GM21825 (cell line): ENCODE measurements around the gene PTGES3.
"Not testable (repeated sequence)": the region's sequence is repeated elsewhere in the genome, so short reads cannot be mapped to it uniquely, and the experiment has no call there.

Experiments used
- ATAC-seq: cut with Tn5 transposase; IDR thresholded peaks from one replicate; pipeline ENCODE4 v1.9.1; 2021; ENCODE audit warnings: mild to moderate bottlenecking, moderate library complexity; ENCODE audit not compliant: unreplicated experiment

PTGES3 gene

DNA sequence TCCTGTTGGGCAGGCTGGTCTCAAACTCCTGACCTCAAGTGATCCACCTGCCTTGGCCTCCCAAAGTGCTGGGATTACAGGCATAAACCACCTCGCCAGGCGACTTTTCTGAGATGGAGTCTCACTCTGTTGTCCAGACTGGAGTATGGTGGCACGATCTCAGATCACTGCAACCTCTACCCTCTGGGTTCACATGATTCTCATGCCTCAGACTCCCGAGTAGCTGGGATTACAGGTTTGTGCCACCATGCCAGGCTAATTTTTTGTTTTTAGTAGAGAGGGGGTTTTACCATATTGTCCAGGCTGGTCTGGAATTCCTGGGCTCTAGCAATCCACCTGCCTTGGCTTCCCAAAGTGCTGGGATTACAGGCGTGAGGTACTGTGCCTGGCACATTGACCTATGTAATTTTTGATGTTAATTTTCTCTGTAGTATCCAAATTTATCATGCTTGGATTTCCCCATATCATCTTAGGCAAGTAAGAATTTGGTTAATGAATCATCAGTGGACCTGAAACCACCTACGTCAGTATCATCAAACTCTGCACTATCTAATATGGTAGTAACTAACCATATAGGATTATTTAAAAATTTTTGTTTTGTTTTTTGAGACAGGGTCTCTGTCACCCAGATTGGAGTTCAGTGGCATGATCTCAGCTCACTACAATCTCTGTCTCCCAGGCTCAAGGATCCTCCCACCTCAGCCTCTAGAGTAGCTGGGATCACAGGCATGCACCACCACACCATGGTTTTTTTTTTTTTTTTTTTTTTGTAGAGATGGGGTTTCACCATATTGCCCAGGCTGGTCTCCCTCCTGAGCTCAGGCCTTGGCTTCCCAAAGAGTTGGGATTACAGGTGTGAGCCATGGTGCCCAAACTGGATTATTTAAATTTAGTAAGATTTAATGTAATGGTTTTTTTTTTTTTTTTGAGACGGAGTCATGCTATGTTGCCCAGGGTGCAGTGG is 30.4 kb downstream of the PTGES3 start:
- ATAC-seq = peak; percentile 42

DNA sequence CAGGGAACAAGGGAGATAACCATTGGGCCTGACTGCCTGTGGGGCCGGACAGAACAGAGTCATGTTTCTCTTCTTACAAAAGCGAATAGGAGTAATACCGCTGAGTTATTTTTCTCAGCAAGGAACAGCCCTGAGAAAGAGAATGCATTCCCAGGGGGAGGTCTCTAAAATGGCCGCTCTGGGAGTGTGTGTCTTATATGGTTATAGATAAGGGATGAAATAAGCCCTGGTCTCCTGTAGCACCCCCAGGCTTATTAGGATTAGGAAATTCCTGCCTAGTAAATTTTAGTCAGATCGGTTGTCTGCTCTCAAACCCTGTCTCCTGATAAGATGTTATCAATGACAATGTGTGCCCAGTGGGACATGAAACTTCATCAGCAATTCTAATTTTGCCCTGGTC is 34.3 kb downstream of the PTGES3 start:
- ATAC-seq = not testable (repeated sequence)

DNA sequence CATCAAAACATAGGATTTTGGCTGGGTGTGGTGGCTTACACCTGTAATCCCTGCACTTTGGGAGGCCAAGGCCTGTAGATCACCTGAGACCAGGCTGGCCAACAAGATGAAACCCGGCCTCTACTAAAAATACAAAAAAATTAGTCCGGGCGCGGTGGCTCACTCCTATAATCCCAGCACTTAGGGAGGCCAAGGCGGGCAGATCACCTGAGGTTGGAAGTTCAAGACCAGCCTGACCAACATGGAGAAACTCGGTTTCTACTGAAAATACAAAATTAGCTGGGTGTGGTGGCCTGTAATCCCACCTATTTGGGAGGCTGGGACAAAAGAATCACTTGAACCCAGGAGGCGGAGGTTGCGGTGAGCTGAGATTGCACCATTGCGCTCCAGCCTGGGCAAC is 40.1 kb downstream of the PTGES3 start:
- not testable (repeated sequence) for ATAC-seq

DNA sequence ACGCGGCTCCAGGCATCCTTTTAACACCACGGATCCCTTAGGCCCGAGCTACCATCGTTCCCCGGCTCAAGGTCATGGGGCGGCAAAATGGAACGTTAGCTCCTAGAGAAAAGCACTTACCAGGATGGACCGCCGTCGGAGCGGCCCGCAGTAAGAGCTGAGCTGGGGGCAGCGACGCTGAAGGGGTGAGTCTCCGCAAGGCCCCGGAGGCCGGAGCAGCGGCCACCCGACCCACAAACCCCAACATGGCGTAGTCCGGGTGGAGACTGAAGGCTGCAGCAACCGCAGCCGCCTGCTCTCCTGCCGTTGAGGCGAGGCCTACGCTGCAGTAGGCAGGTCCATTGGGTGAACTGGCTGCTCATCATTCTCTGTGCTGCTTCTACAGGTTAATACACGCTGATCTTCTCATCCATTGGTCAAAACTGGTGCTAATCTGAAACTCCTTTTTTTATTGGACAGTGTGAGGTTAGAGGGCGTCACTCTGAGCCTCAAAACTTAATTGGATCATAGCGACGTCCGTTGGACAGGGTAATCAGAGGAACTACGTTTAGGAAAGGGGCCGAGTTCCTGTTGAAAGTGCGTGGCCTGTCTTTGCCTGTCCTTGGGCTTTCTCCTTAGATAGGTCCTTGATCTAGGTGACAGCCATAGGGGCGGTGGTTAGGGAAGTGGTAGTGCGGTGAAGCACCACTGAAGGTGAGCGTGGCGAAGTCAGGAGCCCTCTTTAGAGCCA is 42.2 kb downstream of the PTGES3 start, which contains the start of gene ATP5F1B:
Gene ATP5F1B, minus strand, starts transcription at position 268 of the 730 bp plus-strand sequence. Its CDS starts 21 bp downstream, at position 247.
- ATAC-seq = peak; percentile 96

DNA sequence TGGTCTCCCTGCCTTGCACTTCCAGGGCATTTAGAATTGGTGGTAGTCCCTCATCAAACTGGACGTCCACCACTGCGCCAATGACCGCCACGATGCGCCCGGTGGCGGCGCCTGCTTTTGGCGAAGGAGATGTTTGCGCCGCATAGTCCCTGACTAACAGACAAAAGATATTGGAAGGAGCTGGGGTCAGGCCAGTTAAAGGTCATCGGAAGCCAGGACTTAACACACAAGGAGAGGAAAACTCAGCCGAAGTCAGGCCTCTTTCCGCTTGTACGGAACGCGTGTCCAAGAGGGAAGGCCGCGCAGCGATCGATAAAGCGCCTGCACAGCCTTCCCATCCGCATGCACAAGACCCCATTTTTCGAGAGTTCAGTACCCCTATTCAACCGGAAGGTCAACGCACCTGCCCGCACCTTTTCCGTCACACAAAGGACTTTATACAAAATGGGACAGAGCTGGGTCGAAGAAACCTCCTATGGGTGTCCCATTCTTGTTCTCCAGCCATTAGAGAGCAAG is 42.8 kb downstream of the PTGES3 start:
- ATAC-seq = no peak

DNA sequence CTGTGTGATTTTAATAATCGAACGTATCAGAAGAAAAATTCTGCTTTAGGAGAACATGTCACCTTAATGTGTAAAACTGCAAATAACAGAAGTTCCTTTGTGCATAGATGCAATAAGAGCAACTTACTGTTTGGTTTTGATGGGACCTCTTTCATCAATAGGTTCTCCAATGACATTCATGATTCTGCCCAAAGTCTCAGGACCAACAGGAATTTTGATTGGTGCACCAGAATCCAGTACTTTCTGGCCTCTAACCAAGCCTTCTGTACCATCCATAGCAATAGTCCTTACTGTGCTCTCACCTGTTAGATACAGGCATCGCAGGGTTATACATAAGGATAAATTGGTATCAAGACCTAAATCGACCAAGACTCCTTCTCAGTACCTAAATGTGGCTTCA is 43.4 kb downstream of the PTGES3 start:
- no peak for ATAC-seq

DNA sequence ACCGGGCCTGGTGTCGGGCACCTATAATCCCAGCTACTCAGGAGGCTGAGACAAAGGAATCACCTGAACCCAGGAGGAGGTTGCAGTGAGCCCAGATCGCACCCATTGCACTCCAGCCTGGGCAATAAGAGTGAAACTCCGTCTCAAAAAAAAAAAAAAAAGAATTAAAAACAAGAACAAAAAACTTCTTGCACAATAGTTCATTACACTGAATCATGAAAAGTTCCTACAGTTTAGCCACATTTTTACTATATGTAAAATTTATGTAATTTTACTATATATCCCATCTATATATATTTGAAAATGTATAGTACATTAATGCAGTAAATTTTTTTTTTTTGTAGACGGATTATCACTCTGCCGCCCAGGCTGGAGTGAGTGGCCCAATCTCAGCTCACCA is 46.9 kb downstream of the PTGES3 start:
- ATAC-seq = no peak

DNA sequence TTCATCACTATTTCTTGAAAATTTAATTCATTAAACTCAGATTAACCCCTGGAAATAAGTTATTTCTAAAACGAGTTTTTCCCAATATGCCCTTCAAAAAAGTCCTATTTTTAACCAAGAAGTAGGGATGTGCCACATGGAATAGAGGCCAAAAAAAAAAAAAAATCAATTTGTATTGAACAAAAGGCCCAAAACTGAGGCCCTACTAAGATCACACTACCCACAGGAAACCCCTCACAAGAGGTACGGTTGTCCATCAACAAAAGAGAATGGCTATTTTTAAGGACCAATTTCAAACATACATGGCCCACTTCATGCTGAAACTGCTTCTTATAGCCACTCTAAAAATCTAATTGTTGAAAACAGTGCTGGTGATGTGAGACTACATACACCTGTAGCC is 50.5 kb downstream of the PTGES3 start:
- ATAC-seq = no peak

DNA sequence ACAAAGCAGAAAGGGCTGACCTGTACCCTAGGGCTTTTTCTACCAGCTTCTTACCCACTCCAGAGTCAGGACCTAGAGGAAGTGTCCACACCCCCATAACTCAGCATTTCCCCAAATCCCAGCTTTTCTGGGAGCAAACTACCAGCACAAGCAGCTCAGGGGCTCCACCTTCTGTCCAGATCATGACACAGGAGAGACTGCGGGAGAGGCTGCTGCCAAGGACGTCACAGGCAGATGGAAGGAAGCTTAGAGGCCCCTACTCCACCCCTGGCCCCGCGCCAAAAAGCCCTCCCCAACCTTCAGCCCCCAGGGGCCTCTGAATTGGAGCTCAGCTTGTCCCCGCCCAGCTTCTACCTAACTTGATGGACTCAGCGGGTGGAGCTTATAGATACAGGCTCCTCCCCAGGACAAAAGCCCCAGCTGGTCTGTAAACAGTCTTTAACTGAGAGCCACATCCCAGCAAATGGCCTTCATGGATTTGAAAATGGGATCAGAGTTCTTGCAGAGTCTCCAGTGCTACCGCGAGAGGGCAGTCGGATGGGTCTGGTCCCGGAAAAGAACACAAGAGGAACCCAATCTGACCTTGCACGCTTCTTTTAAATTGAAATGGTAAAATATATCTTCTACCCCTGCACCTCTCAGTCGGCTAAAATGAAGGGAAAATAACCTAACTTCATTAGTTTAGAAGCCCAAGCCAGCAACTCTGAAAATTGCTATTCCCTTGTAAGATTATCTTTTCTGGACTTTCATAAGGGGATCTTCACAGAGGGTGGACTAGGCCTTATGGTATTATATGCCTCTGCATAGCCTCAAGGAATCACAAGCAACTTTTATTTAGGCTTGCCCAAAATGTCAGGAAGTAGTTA is 51.2 kb downstream of the PTGES3 start:
- peak; percentile 49 for ATAC-seq

DNA sequence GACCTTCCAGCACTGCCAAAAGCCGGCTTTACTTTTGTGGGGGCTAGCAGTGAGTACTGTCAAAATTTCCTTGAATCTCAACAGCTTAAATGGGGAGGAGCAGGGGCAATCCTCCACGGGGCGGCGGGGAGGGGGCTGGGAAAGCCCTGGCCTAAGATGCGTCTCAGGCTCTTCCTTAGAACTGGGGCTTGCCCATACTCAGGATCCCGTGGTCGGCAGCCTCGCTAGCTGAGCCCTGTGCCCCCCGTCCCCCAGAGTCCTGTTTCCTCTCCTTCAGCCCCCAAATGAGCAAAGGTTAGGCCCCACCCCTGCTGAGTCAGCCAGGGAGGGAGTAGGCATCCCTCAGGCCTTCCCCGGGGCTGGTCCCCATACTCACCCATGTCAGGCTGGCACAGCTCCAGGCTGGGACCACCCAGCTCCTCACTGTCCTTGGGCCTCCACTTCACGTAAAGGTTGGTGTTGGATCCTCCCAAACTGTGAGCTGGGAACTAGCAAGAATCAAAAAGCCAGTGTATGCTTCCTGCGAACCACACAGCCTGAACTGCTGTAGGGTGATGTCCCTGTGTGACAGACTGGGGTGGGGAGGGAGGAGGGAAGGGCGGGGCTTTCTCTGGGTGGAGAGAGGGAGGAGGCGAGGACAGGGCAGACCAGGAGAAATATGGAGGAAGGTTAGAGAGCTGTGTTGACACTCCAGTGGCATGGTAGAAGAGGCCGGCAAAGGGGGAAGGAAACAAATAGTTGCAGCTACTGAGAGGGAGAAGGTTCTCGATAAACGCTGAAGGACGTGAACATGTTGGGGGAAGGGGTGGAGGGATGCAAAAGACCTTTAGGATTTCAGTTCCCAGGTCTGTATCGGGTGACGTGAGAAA is 52.0 kb downstream of the PTGES3 start:
- ATAC-seq = peak; percentile 36

DNA sequence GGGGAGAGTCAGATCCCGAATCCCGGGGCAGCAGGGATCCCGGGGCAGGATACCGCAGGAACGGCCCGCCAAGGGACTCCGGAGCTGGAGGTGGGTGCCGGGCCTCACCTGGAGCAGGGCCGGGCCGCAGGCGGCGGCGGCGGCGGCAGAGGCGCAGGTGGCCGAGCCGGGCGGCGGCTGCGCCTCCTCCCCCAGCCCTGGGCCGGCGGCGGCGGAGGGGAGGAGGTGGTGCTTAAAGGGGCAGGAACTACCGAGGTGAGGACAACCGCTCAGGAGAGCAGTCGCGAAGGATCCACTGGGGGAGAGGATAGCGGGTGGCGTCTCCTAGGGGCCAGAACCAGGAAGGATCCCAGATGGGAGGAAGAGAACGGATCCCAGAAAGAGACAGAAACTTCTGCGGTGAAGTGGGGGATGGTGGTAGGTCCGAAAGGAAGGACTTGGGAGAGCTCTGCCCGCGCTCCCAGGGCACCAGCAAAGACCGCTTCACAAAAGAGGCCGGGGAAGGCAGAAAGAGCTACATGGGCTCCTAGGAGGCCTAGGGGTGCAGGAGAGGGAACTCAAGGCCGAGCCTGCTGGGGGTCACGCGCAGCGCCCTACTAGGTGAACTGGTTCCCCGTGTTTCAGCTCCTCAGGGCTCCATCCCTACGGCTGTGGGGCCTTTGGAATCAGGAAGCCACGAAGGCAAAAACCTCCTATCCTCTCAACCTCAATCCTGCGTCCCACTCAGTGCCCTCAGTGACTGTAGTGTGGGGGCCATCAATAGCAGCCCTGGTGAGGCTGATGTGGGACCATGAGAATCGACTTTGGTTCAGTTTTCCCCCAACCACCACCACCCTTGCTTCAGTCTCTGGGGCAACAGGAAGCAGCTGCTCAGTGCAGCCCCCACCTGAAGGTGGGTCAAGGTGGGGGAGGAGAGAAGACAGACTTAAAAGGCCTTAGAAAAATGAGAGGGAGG is 53.0 kb downstream of the PTGES3 start:
- peak; percentile 14 for ATAC-seq

DNA sequence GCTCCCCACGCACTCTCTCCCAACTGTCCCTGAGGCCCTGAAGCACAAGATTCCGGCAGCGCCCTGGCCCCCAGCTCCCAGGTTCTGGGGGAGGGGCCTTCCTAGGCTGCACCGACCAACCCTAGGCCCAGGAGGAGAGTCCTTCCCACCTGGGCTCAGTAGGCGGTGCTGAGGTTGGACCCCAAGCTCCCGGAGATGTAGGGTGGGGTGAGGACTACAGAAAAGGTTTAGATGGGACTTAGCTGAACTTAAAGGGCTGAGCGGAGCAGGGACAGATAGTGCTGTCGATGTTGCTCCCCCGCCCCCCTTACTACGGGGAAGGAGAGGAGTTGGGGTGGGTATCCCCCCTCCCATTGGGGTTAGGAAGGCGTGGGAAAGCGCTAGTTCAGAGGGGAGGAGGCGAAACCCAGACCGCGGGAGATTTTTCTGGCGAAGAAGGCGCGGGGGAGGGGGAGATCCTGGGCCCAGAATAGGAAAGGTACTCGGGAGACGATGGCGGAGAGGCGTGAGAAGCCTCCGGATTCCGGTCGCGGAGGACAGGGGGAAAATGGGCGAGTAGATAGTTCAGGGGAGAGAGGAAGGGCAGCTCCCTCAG is 53.7 kb downstream of the PTGES3 start:
- no peak for ATAC-seq

DNA sequence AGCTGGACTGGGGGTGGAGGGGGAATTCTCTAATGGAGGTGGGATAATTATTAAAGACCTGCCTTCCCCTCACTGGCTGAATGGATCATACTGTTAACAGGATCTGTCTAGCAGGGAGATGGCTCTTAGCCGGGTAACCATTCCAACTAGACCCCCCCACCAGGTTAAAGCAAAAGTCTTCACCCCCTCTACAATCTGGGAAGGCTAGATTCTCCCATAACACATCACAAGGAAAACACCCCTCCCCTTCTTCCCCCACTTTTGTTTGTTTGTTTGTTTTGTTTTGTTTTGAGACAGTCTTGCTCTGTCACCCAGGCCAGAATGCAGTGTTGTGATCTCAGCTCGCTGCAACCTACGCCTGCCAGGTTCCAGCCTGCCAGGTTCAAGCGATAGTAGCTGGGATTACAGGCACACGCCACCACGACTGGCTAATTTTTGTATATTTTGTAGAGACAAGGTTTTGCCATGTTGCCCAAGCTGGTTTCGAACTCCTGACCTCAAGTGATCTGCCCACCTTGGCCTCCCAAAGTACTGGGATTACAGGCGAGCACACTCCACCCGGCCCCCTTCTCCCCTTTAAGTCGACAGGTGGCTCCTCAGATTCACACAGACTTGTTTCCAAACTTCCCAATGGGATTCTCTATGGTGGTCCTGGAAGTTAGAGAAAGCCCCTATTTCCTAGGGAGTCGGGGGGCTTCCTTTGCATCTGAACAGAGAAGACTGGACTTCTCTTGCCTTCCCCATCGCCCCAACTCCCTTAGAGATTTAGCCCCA is 54.4 kb downstream of the PTGES3 start:
- no peak for ATAC-seq

DNA sequence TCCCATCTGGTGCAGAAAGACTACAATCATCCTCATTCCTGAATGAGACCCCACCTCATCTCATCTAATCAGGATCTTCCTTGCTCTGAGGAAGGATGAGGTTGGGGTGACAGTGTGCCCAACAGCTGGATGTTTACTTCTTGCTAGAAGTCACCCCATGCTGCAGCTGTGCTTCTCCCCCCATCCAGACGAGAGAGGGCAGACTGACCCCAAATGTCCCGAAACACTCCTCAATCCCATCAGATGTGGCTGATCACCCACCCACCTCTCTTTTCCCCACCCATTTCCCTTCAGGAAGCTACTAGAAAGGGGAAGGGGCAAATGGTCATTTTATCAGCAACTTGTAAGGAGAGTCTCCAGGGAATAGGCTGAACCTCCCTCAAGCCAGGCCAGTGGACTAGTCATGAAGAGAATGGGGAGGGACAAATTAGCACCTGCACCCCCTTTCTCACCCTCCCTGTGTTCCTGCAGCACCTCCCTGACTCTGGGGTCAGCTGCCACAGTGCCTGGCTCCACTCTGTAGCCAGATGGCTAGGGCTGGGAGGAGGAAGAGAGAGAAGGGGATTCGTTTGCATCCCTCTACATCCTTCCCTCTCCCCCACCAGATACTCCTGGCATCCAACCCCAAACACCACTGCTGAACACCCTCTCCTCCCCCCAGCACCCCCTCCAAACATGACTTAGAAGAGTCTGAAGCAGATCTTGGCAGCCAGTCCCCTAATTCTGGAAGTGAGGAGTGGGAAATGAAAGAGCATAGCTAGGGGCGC is 55.2 kb downstream of the PTGES3 start:
- ATAC-seq = no peak

DNA sequence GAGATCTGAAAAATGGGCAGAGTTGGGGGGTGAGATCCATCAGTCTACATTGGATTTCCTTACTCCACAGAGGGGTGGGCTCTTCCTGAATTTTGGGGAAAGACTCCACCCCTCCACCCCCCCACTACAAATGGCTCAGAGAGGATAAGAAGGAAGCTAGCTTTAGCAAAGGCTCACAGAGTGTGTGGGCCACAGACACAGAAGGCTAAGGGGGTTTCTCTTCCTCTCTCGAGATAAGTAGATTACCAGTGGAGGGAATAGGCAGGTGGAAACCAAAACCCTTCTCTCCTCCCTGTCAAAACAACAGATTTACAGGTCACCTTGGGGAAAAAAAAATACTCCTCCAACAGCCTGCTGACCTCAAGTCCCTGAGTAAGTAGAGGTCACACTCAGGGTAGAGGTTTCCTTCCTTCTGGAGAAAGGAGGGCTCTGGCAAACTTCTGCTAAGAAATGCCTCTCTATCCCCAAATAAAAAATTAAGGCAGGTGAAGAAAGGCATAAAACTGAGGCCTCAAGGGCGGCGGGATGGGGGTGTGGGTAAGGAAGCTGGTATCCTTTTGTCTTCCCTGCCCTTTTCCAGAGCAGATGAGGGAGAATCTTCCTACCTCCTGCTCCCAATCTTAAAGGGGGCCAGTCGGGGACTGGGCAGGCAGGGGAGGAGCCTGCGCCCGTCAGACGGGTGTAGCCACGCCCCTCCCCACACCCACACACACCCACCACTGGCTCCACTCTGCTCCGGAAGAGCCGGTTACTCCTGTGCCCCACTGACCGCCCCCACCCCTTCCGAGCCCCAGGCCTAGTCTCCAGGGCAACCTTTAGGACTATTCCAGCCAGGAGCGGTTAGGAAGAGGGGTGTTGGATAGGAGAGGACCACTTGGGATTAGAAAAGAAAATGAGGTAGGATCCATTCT is 56.0 kb downstream of the PTGES3 start:
- ATAC-seq = no peak

DNA sequence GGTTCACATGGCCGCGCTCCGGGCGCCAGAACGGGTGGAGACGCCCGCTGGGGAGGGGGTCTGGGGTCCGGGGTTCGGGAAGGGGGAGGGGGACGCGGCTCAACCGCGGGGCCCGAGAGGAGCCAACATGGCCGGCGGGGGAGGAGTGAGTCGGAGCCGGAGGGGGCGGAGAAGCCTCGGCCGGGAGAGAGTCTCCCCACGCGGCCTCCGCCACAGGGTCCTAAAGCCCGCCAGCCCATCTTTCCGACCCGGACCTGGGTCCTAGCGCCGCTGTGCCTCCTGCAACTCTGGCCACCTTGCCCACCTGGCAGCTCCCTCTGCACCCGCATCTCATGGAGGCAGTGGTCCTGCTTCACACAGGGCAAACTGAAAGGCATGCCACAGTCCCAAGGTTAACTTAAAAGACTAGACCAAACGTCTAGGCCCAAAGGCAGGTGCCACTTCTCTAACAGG is 57.9 kb downstream of the PTGES3 start, which contains the start of gene BAZ2A:
Gene BAZ2A, minus strand, starts transcription at position 147 of the 453 bp plus-strand sequence. CDS start 12,796 bp downstream, outside the sequence.
- ATAC-seq = peak; percentile 51
